HG02798 (cell line): ENCODE data around the gene ZNF597.

Source experiments
- ATAC-seq: cut with Tn5 transposase; IDR thresholded peaks from one replicate; pipeline ENCODE4 v1.9.1; 2021; ENCODE audit warnings: mild to moderate bottlenecking; ENCODE audit not compliant: unreplicated experiment, poor library complexity

The ZNF597 gene, protein sequence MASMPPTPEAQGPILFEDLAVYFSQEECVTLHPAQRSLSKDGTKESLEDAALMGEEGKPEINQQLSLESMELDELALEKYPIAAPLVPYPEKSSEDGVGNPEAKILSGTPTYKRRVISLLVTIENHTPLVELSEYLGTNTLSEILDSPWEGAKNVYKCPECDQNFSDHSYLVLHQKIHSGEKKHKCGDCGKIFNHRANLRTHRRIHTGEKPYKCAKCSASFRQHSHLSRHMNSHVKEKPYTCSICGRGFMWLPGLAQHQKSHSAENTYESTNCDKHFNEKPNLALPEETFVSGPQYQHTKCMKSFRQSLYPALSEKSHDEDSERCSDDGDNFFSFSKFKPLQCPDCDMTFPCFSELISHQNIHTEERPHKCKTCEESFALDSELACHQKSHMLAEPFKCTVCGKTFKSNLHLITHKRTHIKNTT

DNA sequence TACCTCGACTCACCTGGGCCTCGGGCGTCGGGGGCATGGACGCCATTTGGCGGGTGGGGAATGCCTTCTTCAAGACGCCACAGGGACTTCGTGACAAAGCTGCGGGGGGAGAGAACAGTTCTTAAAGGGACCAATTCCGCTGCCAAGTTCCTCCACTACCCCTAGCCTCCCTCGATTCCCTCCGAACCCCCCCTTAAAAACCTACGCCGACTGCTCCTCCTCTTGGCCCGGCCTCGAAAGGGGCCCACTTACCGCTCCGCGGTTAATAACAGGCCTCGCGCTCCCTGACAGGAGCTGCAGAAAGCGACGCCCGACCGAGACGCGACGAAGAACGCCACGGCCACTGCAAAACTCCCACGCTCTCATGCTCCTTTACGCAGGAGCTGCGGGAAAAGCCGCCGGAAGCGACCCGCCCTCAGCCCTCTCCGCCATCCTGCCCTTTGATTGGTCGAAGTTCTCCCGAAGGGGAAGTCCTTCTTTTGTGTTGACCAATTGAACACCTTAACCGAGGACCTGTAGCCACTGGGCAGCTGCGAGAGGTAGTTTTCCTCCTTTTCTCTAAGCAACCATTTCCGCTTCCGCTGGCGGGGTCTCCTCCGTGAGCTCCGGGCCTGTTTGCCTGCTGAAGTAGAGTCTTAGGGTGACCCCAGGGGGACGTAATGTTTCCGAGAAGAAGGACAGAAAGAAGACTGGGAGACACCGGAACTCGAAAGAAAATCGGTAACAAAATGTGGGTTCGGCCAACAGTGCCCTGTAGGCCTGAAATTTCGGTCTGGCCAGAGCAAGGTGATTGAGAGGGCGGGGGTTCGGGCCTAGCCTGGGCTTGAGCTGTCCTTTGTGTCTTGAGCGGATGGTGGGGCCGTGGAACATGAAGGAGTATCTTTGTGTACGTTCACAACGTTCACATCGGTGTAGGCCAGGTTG is at the start of gene ZNF597, which contains the start of gene NAA60:
Gene ZNF597 (minus strand): TSS at position 397 of the 924 bp plus-strand sequence. CDS start 351 bp downstream, at position 46.
Gene NAA60 (plus strand): TSS at position 573 of the 924 bp plus-strand sequence. CDS start 32,548 bp downstream, outside the sequence.
- ATAC-seq, result peak; percentile 96

DNA sequence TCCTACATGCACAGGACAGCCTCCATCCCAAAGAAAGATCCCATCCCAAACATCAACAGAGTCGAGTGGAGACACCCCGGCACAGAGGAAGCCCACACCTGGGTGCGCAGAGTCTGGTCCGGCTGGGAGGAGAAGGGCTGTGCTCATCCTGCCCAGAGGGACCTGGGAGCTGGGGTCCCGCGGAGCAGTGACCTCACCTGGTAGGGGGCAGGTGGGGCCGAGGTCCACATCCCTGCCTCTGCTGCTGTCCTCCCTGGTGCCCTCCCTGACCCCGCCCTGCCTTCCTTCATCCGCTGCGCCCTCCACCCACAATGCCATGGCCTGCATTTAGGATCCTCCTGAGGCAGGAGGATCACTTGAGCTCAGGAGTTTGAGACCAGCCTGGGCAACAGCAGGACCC is 49.1 kb upstream of the ZNF597 start:
- ATAC-seq, result no peak

DNA sequence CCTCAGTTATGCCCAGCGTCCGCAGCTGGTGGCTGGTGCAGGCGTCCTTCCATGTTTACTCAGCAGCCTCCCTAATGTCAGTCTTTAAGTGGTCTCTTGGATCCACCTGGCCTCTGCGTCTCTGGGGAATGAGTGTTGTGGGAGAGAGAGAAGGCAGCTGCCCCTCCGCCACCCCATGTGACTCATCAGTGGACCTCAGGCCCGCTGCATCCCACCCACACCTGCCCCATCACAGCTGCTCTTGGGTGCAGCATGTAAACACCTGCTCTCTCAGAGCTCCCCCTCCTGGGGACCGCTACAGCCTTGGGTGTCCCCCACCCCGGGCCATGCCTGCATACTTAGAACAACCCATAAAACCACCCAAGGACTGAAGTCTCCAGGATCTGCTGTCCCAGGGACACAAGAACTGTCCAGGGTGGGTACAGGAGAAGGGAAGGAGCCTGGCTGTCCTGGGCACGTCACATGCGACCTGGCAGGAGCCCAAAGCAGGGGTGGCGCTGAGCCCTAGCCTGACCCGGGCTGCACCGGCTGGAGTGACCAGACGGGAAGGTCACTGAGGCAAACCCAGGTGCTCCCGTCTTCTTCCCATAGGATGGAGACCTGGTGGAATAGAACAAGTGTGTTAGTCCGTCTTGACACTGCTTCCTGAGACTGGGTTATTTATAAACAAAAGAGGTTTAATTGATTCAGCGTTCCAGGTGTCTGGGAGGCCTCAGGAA is 47.8 kb upstream of the ZNF597 start:
- no peak for ATAC-seq

DNA sequence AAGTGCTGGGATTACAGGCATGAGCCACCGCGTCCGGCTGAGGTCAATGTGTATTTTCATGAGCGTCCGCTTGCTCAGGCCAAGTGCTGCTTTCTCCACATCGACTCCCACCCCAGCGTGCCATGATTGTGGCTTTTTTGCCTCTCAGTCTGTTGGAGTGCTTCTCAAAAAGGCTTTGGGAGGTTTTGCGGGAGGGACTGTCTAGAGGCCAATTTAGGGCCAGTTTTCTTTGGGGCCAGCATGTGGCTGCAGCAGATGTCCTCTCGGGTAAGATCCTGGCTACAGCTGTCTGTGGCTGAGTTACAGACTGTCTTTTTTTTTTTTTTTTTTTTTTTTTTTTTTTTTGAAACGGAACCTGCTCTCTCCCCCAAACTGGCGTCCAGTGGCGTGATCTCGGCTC is 45.5 kb upstream of the ZNF597 start:
- ATAC-seq, result no peak

GRCh38 chr16:3487521-3488410 is 44.5 kb upstream of the ZNF597 start:
- ATAC-seq, result no peak

DNA sequence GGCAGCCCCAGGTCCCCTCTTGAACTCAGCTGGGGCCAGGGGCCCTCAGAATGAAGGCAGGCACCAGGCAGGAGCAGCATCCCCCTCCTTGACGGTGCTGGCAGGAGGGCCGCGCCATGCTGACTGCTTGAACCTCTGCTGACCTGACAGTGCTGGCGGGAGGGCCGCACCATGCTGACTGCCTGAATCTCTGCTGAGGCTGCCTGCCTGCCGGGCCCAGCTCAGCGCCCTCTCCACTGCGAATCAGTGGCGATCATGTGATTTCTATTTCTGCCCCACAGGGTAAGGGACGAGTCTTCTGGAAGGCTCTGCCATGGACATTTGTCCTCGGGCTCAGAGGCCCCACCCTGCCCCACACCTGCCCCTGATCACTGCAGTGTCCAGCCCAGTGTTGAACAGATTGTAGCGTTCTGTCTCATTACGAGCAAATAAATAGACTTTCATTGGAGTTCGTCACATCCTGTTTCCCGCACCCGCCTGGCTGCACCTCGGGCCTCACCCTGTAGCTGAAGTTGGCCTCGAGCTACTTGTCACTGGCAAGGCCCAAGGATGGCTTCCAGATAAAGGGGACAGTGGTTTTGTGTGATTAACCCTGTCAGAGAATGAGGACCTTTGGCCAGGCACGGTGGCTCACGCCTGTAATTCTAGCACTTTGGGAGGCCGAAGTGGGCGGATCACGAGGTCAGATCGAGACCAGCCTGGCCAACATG is 43.4 kb upstream of the ZNF597 start:
- ATAC-seq, result no peak

- no peak for ATAC-seq
Observed at GRCh38 chr16:3485821-3486505, 42.7 kb upstream of the ZNF597 start.

DNA sequence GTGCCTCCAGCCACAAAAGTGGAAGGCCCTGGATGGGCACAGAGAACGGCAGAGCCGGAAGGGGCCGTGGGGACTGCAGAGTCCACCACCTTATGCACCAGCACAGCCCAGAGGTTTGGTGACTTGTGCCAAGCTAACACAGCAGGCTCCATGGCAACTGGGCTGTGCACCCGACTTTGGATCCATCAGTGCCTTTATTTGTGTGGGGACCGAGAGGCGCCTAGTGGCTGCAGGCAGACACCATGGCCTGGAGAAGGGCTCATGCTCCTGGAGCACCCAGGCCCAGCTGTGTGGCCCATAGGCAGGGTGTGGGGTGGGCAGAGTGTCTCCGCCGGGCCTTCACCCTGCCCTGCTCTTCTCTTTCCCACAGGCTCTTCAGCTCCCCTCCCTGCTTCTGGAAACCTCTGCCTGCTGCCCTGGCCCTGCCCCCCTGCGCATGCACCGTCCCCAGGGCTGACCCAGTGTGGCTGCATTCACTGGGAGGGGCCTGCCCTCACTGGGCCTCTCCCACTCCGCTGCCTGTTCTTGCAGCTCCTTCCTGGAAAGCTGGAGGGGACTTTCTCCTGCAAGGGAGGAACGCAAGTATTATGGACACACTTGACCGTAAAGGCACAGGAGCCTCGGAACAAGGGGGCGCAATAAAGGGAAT is 41.9 kb upstream of the ZNF597 start:
- ATAC-seq, result no peak

- ATAC-seq, result no peak
Observed at GRCh38 chr16:3484318-3485096, 41.2 kb upstream of the ZNF597 start.

- no peak for ATAC-seq
Observed at GRCh38 chr16:3482659-3483241, 39.4 kb upstream of the ZNF597 start.

GRCh38 chr16:3481696-3482658 is 38.7 kb upstream of the ZNF597 start:
- ATAC-seq, result no peak

DNA sequence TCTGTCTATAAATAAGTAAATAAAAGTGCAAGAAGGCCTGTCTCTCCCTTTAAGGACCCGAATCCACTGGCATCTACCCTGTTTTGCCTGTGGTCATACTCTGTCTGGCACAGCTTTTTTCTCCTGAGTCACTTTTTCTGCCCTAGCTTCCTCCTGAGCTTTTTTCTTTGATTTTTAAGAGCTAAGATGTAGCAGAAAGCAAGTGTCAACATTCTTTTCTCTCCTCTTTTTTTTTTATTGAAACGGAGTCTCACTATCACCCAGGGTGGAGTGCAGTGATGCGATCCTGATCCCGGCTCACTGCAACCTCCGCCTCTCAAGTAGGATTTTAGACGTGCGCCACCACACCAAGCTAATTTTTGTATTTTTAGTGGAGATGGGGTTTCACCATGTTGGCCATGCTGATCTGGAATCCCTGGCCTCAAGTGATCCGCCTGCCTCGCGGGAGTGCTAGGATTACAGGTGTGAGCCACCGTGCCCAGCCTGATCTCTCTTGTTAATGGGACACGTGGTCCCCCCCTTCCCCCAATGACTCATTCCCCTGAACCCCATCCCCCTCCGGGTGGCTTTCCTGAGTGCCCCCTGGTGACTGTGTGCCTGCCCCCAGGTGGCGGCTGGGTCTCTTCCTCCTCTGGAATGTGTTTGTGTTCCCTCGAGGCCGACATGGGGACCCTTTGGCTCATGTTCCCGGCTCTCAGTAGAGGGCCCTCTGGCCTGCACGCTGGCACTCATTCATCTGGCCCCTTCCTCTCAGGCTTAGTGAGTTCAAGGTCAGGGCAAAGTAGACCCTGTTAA is 37.8 kb upstream of the ZNF597 start:
- no peak for ATAC-seq

DNA sequence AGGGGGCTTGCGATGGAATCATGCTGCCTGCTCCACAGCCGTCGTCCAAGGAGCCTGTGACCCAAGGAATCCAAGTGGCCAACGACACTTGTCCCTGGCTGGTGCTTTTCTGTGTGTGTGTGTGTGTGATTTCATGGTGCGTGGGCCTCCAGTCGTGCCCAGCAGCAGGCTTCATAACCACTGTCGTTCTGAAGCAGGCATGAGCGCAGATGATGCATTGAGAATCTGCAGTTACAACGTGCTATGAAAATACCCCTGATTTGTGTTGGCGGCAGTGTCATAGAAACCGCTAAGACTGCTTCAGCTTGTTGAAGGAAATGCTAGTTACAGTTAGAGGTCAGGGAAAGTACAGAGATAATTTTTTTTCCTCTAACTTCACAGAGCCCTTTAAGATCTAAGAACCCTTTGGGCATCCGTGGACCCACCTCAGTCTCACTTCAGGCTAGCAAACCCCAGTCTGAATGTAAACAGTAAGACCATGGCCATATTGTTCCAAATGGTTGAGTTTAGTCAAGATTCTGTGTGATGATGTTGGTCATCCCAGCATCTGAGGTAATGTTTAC is 36.4 kb upstream of the ZNF597 start:
- no peak for ATAC-seq

- no peak for ATAC-seq
Observed at GRCh38 chr16:3478242-3478925, 35.1 kb upstream of the ZNF597 start.
